HepG2 (cell line): ENCODE results near the gene HLA-DOA. TPM values are rescaled to one million over a fixed set of nuclear protein-coding genes. Genes with fewer than 3 reads are reported as not detected.
A peak's percentile ranks its signal among the peaks of the same experiment; 100 is the strongest.

Experiments used
- DNMT1 ChIP-seq: sonication (generic); formaldehyde crosslinking; IDR thresholded peaks from 2 replicates; pipeline ENCODE4 v1.5.1; 2020; ENCODE audit warnings: mild to moderate bottlenecking, missing genetic modification reagents
- EP300 ChIP-seq, 3 experiments: sonication (generic) in 1 of 3; formaldehyde crosslinking in 1 of 3; IDR thresholded peaks; 2 replicates each; pipeline versions ENCODE4 v1.5.1 to v1.6.1; 2011 to 2020; ENCODE audit warnings: low read depth in 2 of 3, low read length in 2 of 3, borderline replicate concordance in 1 of 3, improper control_type of control experiment in 1 of 3, mild to moderate bottlenecking in 1 of 3, missing genetic modification reagents in 1 of 3, moderate library complexity in 1 of 3
- FOXA1 ChIP-seq, 2 experiments: fragments of 450-650 bp in 1 of 2; sonication (generic) in 1 of 2; formaldehyde crosslinking in 1 of 2; IDR thresholded peaks; 2 replicates each; pipeline versions ENCODE4 v1.4.0 to v1.6.1; 2016 to 2020; ENCODE audit warnings: missing genetic modification reagents in 1 of 2
- HIVEP1 ChIP-seq: sonication (generic); formaldehyde crosslinking; IDR thresholded peaks from 2 replicates; pipeline ENCODE4 v1.4.0; 2020; ENCODE audit warnings: mild to moderate bottlenecking, missing genetic modification reagents
- KDM4B ChIP-seq: sonication (generic); formaldehyde crosslinking; IDR thresholded peaks from 2 replicates; pipeline ENCODE4 v1.4.0; 2020; ENCODE audit warnings: missing genetic modification reagents
- KLF9 ChIP-seq: IDR thresholded peaks from 2 replicates; pipeline ENCODE4 v1.6.1; 2016; ENCODE audit warnings: low read depth
- MYNN ChIP-seq: sonication (generic); formaldehyde crosslinking; IDR thresholded peaks from 2 replicates; pipeline ENCODE4 v1.4.0; 2020; ENCODE audit warnings: mild to moderate bottlenecking, low read depth, missing genetic modification reagents
- RBFOX2 ChIP-seq: fragments of 200-400 bp; formaldehyde crosslinking; IDR thresholded peaks from 2 replicates; pipeline ENCODE4 v1.6.1; 2017; ENCODE audit warnings: low read depth, mild to moderate bottlenecking, low read length
- SNAPC2 ChIP-seq: sonication (generic); formaldehyde crosslinking; IDR thresholded peaks from 2 replicates; pipeline ENCODE4 v1.8.1; 2022; ENCODE audit warnings: mild to moderate bottlenecking, missing genetic modification reagents
- SRY ChIP-seq: sonication (generic); formaldehyde crosslinking; IDR thresholded peaks from 2 replicates; pipeline ENCODE4 v1.8.0; 2022; ENCODE audit warnings: mild to moderate bottlenecking, missing genetic modification reagents
- SSRP1 ChIP-seq: IDR thresholded peaks from 2 replicates; pipeline ENCODE4 v1.6.1; 2016; ENCODE audit warnings: control low read depth
- ZBTB40 ChIP-seq, 2 experiments: fragments of 450-650 bp in 1 of 2; sonication (generic) in 1 of 2; formaldehyde crosslinking in 1 of 2; IDR thresholded peaks; 2 replicates each; pipeline versions ENCODE4 v1.6.1 to v1.8.0; 2016 to 2022; ENCODE audit warnings: antibody characterized with exemption in 1 of 2, mild to moderate bottlenecking in 1 of 2, missing genetic modification reagents in 1 of 2
- ZNF3 ChIP-seq: IDR thresholded peaks from 2 replicates; pipeline ENCODE4 v1.7.0; 2017; ENCODE audit warnings: inconsistent platforms
- ZNF83 ChIP-seq: sonication (generic); formaldehyde crosslinking; IDR thresholded peaks from 2 replicates; pipeline ENCODE4 v1.4.0; 2020; ENCODE audit warnings: missing genetic modification reagents, mild to moderate bottlenecking, borderline replicate concordance
- ZSCAN20 ChIP-seq: sonication (generic); formaldehyde crosslinking; IDR thresholded peaks from 2 replicates; pipeline ENCODE4 v1.4.0; 2020; ENCODE audit warnings: missing genetic modification reagents, mild to moderate bottlenecking, borderline replicate concordance
- polyA plus RNA-seq, 8 experiments: library from polyadenylated mRNA; depleted of rRNA in 3 of 8; stranded (reverse) in 7 of 8; unstranded in 1 of 8; fragments of >200 nt; fragmentation: Illumina TruSeq in 4 of 8; extraction: Trizol in 4 of 8; gene quantifications; 2 replicates each; pipeline versions ENCODE4 v1.2.1 to v1.2.3, GENCODE V29; 2011 to 2016; ENCODE audit warnings: low read depth in 4 of 8, missing spikeins in 1 of 8, mixed read lengths in 1 of 8; ENCODE audit not compliant: insufficient read depth in 1 of 8
- total RNA-seq, 5 experiments: library from RNA; depleted of rRNA; stranded (reverse); fragments of >200 nt; fragmentation: Illumina TruSeq; extraction: Trizol; gene quantifications; 2 replicates each; pipeline ENCODE4 v1.2.3, GENCODE V29; 2016; ENCODE audit warnings: low read depth in 1 of 5
- TF ChIP-seq, protein P1 (sequence below): conservative IDR thresholded peaks from 2 replicates; pipeline ENCODE4 v1.6.1; 2018; ENCODE audit warnings: missing genetic modification reagents

HLA-DOA gene
- total and polyA plus RNA-seq, 2 of the 13 experiments (the other 11 are each of a cell fraction or from before 2014, with no cell fraction given), result 0.03 to 0.09 TPM

DNA sequence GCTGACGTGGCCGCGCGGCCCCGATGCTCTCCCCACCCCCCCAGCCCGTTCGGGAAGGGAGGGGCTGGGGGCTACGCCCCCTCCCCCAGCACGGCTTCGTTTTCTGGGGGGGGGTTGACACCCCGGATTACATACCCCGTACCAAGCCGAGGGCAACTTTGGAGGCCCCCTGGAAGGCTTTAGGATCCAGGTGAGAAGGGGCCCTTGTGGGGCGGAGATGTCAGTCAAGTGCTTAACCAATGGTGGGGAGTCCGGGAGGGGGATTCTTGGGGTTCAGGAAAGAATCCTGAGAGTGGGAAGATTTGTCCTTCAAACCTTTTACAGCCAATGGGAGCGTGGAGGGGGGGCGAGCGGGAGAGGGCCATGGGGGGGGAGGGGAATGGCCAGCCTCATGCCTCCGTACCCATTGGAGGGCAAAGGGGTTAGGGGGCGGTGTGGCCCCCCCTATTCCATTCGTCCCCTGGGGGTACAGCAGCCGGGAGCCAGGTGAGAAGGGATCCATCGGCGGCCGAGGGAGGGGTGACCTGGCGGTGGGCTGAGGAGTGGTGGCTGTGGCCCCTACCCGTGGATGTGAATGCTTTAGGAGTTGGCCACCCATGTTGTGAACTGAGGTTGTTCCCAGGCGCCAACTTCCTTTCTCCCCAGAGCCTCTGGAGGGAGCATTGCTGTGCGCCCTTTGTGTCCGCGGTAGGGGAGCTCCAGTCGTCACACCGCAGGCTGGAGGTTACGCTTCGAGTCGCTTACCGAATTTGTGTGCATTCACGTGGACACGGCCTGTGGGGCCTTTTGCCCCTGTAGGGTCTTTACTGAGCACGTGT is 40.3 kb downstream of the HLA-DOA start (continued):
- TF ChIP-seq SNAPC2 (CRISPR knock-in tag) (peak; percentile 66; the same call in 1 of the 2 replicates), MYNN (CRISPR knock-in tag) (no peak), SRY (CRISPR knock-in tag) (no peak; the same call in 1 of the 2 replicates), KLF9 (no peak), SSRP1 (CRISPR knock-in tag) (no peak), ZSCAN20 (CRISPR knock-in tag) (no peak), KDM4B (CRISPR knock-in tag) (peak; percentile 56; the same call in 1 of the 2 replicates), FOXA1 (IDR thresholded peaks at IDR 0.05) (no peak), FOXA1 (CRISPR knock-in tag; IDR thresholded peaks at IDR 0.05) (no peak), ZBTB40 (IDR thresholded peaks at IDR 0.05) (no peak), ZBTB40 (CRISPR knock-in tag; IDR thresholded peaks at IDR 0.05) (no peak), ZNF83 (CRISPR knock-in tag) (0 out of 2 replicates have a peak, but pooled peaks have one; percentile 36), RBFOX2 (peak; percentile 73), ZNF3 (CRISPR knock-in tag) (peak; percentile 68; the same call in 1 of the 2 replicates), DNMT1 (CRISPR knock-in tag) (peak; percentile 37; the same call in 1 of the 2 replicates), EP300 (IDR thresholded peaks at IDR 0.05; ENCODE audit: low read depth in 2 of 2, low read length in 2 of 2) (peak in 1 of 2 experiments; percentile 7; a peak in 2 of 4 replicates), EP300 (CRISPR knock-in tag; IDR thresholded peaks at IDR 0.05; ENCODE audit: borderline replicate concordance) (no peak), HIVEP1 (no peak)
- TF ChIP-seq, protein P1, sequence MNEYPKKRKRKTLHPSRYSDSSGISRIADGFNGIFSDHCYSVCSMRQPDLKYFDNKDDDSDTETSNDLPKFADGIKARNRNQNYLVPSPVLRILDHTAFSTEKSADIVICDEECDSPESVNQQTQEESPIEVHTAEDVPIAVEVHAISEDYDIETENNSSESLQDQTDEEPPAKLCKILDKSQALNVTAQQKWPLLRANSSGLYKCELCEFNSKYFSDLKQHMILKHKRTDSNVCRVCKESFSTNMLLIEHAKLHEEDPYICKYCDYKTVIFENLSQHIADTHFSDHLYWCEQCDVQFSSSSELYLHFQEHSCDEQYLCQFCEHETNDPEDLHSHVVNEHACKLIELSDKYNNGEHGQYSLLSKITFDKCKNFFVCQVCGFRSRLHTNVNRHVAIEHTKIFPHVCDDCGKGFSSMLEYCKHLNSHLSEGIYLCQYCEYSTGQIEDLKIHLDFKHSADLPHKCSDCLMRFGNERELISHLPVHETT, result no peak
